MG63 (cell line): Measurements from ENCODE around the gene SLC35B2. TPM values are rescaled to one million over a fixed set of nuclear protein-coding genes. Genes with fewer than 3 reads are reported as not detected.
A peak's percentile ranks its signal among the peaks of the same experiment; 100 is the strongest.

Source experiments
- DNase-seq: peaks from one replicate; pipeline ENCODE4 v3.0.0-alpha.2; 2020
- H3K27me3 ChIP-seq: fragments of 250-450 bp; sonication (Bioruptor Pico); 2 replicates; pipeline ENCODE4 v1.5.1; 2020; ENCODE audit warnings: mild to moderate bottlenecking, moderate library complexity
- H3K36me3 ChIP-seq: fragments of 250-450 bp; sonication (Bioruptor Pico); 2 replicates; pipeline ENCODE4 v1.5.1; 2020; ENCODE audit warnings: mild to moderate bottlenecking, moderate library complexity
- H3K4me3 ChIP-seq: fragments of 250-450 bp; sonication (Bioruptor Pico); 2 replicates; pipeline ENCODE4 v1.5.1; 2020; ENCODE audit warnings: mild to moderate bottlenecking, moderate library complexity
- H3K9me3 ChIP-seq: fragments of 250-450 bp; sonication (Bioruptor Pico); 2 replicates; pipeline ENCODE4 v1.5.1; 2020; ENCODE audit warnings: mild to moderate bottlenecking, moderate library complexity
- total RNA-seq: library from RNA; depleted of rRNA; stranded (reverse); fragments of >200 nt; shearing (Covaris generic); gene quantifications from 2 replicates; pipeline ENCODE4 v1.2.3, GENCODE V29; 2014; ENCODE audit warnings: low replicate concordance; rRNA removed

Gene SLC35B2
- total RNA-seq = 386 and 631 TPM in 2 replicates

GRCh38 chr6:44257025-44257752, at the start of gene SLC35B2:
Gene SLC35B2 (minus strand): TSS chr6:44257528. CDS start chr6:44257410, 118 bp downstream.
- H3K9me3 ChIP-seq = no peaks in the 10 kb centered on the region
- peak within 1 kb of the TSS; percentile 96 for H3K4me3 ChIP-seq
- H3K27me3 ChIP-seq = no peaks in the 10 kb centered on the region
- H3K36me3 ChIP-seq = peaks cover 72% of the 10 kb centered on the region
- DNase-seq = peak; percentile 98

GRCh38 chr6:44306710-44307109, 49.4 kb upstream of the SLC35B2 start:
- H3K36me3 ChIP-seq = peaks cover 100% of the 10 kb centered on the region

GRCh38 chr6:44305200-44305725, 47.9 kb upstream of the SLC35B2 start:
- no peaks in the 10 kb centered on the region for H3K27me3 ChIP-seq
- H3K4me3 ChIP-seq = no peak overlapping the region
- no peak for DNase-seq
- no peaks in the 10 kb centered on the region for H3K9me3 ChIP-seq
- H3K36me3 ChIP-seq = peaks cover 99% of the 10 kb centered on the region

More at GRCh38 chr6:44306710-44307109, 49.4 kb upstream of the SLC35B2 start:
- Histone ChIP-seq H3K4me3 (no peak overlapping the region), H3K27me3 (no peaks in the 10 kb centered on the region), H3K9me3 (no peaks in the 10 kb centered on the region)
- DNase-seq = no peak

GRCh38 chr6:44304282-44305199, 47.2 kb upstream of the SLC35B2 start:
- H3K4me3 ChIP-seq = no peak overlapping the region
- peak; percentile 72 for DNase-seq
- H3K27me3 ChIP-seq = no peaks in the 10 kb centered on the region
- H3K36me3 ChIP-seq = peaks cover 94% of the 10 kb centered on the region
- H3K9me3 ChIP-seq = no peaks in the 10 kb centered on the region

GRCh38 chr6:44303842-44304241, 46.5 kb upstream of the SLC35B2 start:
- H3K9me3 ChIP-seq = no peaks in the 10 kb centered on the region
- no peak overlapping the region for H3K4me3 ChIP-seq
- peaks cover 1% of the 10 kb centered on the region; the same call in 1 of the 2 replicates for H3K27me3 ChIP-seq
- H3K36me3 ChIP-seq = peaks cover 87% of the 10 kb centered on the region
- DNase-seq = no peak

- no peak for DNase-seq
- Histone ChIP-seq H3K27me3 (peaks cover 11% of the 10 kb centered on the region), H3K36me3 (peaks cover 78% of the 10 kb centered on the region)
Measured at GRCh38 chr6:44302856-44303255, 45.5 kb upstream of the SLC35B2 start.

GRCh38 chr6:44301782-44302564, 44.6 kb upstream of the SLC35B2 start:
- DNase-seq = peak; percentile 54
- Histone ChIP-seq H3K9me3 (no peaks in the 10 kb centered on the region), H3K27me3 (peaks cover 20% of the 10 kb centered on the region), H3K4me3 (no peak overlapping the region), H3K36me3 (peaks cover 69% of the 10 kb centered on the region)

More at GRCh38 chr6:44302856-44303255, 45.5 kb upstream of the SLC35B2 start:
- Histone ChIP-seq H3K4me3 (no peak overlapping the region), H3K9me3 (no peaks in the 10 kb centered on the region)

GRCh38 chr6:44301106-44301505, 43.8 kb upstream of the SLC35B2 start:
- peaks cover 60% of the 10 kb centered on the region for H3K36me3 ChIP-seq
- DNase-seq = no peak
- H3K9me3 ChIP-seq = no peaks in the 10 kb centered on the region
- peaks cover 29% of the 10 kb centered on the region for H3K27me3 ChIP-seq
- H3K4me3 ChIP-seq = no peak overlapping the region

- DNase-seq = no peak
- Histone ChIP-seq H3K27me3 (peaks cover 36% of the 10 kb centered on the region), H3K9me3 (no peaks in the 10 kb centered on the region), H3K36me3 (peaks cover 53% of the 10 kb centered on the region), H3K4me3 (no peak overlapping the region)
Measured at GRCh38 chr6:44300292-44300823, 43.0 kb upstream of the SLC35B2 start.

GRCh38 chr6:44298864-44299263, 41.5 kb upstream of the SLC35B2 start:
- H3K4me3 ChIP-seq = no peak overlapping the region
- H3K9me3 ChIP-seq = no peaks in the 10 kb centered on the region
- H3K36me3 ChIP-seq = peaks cover 38% of the 10 kb centered on the region
- no peak for DNase-seq
- peaks cover 47% of the 10 kb centered on the region for H3K27me3 ChIP-seq

- H3K4me3 ChIP-seq = peak overlapping the region; percentile 40; the same call in 1 of the 2 replicates
- H3K36me3 ChIP-seq = peaks cover 31% of the 10 kb centered on the region
- DNase-seq = peak; percentile 57
- peaks cover 51% of the 10 kb centered on the region for H3K27me3 ChIP-seq
- H3K9me3 ChIP-seq = no peaks in the 10 kb centered on the region
Measured at GRCh38 chr6:44298055-44298803, 40.9 kb upstream of the SLC35B2 start.

- Histone ChIP-seq H3K4me3 (peak overlapping the region; percentile 40), H3K27me3 (peaks cover 58% of the 10 kb centered on the region), H3K9me3 (no peaks in the 10 kb centered on the region), H3K36me3 (peaks cover 22% of the 10 kb centered on the region)
- peak; percentile 75 for DNase-seq
Measured at GRCh38 chr6:44297063-44298038, 40.0 kb upstream of the SLC35B2 start.

GRCh38 chr6:44294832-44295791, 37.8 kb upstream of the SLC35B2 start:
- no peaks in the 10 kb centered on the region for H3K9me3 ChIP-seq
- no peak for DNase-seq
- H3K36me3 ChIP-seq = peaks cover 1% of the 10 kb centered on the region
- no peak overlapping the region for H3K4me3 ChIP-seq
- H3K27me3 ChIP-seq = peaks cover 78% of the 10 kb centered on the region
